NCI-H2081 (cell line): ENCODE data around the gene DUS4L.
A peak's percentile ranks its signal among the peaks of the same experiment; 100 is the strongest.
"Not testable (repeated sequence)": the region's sequence is repeated elsewhere in the genome, so short reads cannot be mapped to it uniquely, and the experiment has no call there.

ENCODE experiments used
- DNase-seq, 2 experiments: peaks; one replicate each; lab custom pipeline; 2025; lab: John Stamatoyannopoulos, UW

DUS4L gene, protein sequence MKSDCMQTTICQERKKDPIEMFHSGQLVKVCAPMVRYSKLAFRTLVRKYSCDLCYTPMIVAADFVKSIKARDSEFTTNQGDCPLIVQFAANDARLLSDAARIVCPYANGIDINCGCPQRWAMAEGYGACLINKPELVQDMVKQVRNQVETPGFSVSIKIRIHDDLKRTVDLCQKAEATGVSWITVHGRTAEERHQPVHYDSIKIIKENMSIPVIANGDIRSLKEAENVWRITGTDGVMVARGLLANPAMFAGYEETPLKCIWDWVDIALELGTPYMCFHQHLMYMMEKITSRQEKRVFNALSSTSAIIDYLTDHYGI

GRCh38 chr7:107563775-107564552 lies at the start of gene DUS4L, which contains the start of gene COG5:
Gene DUS4L, plus strand, starts transcription at chr7:107563971. Its CDS starts 3,100 bp downstream, at chr7:107567071.
Gene COG5, minus strand, starts transcription at chr7:107563920. Its CDS starts 24 bp downstream, at chr7:107563896.
- DNase-seq: peak; percentile 85 to 89

- DNase-seq: no peak
Measured at GRCh38 chr7:107526672-107527071, 37.1 kb upstream of the DUS4L start.

- no peak for DNase-seq
Measured at GRCh38 chr7:107527196-107527595, 36.6 kb upstream of the DUS4L start.

- no peak for DNase-seq
Measured at GRCh38 chr7:107528461-107528860, 35.3 kb upstream of the DUS4L start.

DNA sequence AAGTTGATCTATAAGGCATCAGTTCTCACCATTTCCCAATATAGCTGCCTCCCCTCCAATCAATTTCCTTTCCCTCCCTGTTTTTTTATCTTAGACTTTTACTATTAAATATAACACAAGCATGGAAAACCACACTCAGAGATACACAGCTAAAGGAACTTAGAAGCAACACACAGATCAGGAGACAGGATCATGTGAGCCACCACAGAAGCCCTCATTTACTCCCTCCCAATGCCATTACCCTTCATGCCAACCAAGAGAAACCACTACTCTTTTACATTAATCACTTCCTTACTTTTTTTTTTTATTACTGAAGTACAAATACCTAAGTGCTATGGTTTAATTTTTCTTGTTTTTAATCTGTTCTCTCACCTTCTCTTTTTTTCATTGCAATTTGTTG lies 33.0 kb upstream of the DUS4L start:
- no peak for DNase-seq

DNA sequence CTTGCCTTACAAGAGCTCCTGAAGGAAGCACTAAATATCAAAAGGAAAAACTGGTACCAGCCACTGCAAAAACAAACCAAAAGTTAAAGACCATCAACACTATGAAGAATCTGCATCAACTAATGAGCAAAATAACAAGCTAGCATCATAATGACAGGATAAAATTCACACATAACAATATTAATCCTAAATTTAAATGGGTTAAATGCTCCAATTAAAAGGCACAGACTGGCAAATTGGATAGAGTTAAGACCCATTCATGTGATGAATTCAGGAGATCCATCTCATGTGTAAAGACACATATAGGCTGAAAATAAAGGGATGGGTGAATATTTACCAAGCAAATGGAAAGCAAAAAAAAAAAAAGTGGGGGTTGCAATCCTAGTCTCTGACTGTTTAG lies 29.6 kb upstream of the DUS4L start:
- no peak for DNase-seq

DNA sequence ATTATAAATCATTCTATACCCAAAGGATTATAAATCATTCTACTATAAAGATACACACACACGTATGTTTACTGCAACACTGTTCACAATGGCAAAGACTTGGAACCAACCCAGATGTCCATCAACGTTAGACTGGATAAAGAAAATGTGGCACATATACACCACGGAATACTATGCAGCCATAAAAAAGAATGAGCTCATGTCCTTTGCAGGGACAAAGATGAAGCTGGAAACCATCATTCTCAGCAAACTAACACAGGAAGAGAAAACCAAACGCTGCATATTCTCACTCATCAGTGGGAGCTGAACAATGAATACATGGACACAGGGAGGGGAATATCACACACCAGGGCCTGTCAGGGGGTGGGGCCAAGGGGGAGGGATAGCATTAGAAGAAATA lies 26.5 kb upstream of the DUS4L start:
- DNase-seq: not testable (repeated sequence)

DNA sequence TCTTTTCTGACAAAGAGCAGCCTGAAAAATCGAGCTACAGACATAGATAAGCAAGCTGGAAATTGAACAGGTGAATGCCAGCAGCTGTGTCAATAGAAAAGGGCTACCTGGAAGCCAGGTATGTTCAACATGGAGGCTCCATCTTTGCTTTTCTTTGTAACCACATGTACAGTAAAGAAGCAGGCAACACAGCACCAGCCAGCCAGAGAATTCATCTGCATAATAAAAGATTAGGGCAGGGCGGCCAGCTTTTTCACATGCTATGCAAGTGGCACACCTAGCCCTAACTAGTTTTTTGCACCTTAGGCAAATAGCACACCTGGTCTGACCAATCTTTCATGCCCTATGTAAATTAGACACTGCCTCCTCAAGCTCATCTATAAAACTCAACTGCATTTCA lies 25.8 kb upstream of the DUS4L start:
- peak; percentile 82 to 94 for DNase-seq

- no peak for DNase-seq
Measured at GRCh38 chr7:107543338-107543993, 20.3 kb upstream of the DUS4L start.

GRCh38 chr7:107544848-107545591 lies 18.8 kb upstream of the DUS4L start:
- no peak for DNase-seq

DNA sequence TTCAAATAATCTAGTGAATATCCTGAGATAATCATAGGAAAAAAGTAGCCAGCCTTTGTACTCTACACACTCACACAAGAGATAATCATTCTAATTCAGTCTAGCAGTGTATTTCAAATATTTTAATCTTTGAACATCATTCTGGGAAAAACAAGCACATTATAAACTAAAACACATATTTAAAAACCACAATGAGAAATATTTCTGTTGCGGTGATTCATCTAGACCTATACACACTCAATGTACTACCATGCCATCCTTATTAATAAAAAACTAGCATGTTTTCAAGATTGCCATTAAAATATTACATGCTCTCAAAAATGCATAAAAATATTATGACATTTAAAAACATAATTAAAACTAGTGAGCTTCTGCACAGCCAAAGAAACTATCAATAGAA lies 11.8 kb upstream of the DUS4L start:
- DNase-seq: no peak

DNA sequence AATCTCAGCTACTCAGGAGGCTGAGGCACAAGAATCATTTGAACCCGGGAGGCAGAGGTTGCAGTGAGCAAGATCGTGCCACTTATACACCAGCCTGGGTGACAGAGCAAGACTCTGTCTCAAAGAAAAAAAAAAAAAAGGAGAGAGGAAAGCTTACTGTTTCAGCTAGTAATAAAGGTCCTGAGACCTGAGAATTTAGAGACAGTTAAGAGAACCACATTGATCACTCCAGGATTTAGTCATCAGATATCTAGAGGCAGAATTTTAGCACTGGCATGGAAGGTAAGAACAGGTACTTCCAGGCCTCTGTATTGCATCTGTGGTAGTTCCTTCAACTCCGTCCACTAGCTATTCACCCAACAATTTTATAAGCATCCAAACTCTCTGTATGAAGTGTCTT lies 7.9 kb upstream of the DUS4L start:
- DNase-seq: no peak

- DNase-seq: no peak
Measured at GRCh38 chr7:107559864-107560263, 3.9 kb upstream of the DUS4L start.

DNA sequence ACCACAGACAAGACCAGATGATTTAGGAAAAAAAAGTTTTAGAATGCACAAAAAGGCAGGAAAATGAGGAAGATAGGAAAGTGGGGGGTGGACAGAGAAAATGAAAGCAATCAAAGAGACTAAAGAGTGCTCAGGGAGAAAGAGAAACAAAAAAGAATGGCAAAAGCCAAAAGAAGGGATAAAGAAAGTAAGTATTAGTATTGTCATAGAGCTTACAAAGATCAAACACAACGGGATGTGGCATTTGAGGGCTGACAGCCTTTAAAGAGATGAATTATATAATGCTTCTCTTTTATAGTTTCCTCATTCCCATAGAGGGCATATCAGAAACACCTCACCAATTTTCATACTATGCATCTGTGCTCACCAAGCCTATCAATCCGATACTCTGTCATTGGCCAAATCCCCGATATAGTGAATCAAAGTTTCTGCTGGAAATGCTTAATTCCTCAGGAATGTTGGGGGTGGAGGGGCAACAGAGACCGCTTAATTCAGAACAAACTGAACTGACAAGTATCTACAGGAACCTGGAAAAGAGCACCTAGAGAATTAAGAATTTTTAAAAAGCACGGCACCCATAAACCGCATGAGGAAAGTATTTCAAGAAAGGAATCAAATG lies 2.8 kb upstream of the DUS4L start:
- DNase-seq: no peak

DNA sequence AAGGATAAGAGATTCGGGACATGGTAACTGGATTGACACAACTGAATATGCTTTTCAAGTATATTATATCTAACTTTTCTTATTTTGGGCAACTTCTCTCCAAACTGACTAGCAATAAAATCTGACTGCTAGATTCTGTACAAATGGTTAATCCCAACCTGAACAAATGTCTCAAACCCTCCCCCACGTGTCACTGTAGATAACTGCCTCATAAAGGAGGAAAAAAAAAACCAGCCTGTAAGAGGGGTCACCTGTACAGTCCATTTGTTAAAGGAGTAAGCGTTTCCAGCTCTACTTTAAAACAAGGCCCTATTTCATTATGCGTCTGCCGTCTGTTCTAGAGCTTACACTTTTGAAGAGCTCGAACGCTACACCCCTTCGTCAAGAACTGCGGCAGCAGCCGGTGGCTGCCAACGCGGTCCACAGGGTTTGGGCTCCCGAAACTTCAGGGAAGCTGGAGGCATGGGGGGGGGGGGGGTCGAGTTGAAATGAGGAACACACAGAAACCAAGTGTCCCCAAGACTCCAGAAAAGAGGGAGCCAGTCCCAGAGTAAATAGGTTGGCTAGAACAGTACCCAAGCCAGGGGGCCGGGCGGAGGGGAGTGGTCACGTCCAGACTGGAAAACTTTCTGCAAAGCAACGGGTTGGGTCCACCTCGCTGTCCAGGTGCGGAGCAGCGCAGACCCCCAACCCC lies 543 bp upstream of the DUS4L start:
- DNase-seq: peak; percentile 45 to 78

DNA sequence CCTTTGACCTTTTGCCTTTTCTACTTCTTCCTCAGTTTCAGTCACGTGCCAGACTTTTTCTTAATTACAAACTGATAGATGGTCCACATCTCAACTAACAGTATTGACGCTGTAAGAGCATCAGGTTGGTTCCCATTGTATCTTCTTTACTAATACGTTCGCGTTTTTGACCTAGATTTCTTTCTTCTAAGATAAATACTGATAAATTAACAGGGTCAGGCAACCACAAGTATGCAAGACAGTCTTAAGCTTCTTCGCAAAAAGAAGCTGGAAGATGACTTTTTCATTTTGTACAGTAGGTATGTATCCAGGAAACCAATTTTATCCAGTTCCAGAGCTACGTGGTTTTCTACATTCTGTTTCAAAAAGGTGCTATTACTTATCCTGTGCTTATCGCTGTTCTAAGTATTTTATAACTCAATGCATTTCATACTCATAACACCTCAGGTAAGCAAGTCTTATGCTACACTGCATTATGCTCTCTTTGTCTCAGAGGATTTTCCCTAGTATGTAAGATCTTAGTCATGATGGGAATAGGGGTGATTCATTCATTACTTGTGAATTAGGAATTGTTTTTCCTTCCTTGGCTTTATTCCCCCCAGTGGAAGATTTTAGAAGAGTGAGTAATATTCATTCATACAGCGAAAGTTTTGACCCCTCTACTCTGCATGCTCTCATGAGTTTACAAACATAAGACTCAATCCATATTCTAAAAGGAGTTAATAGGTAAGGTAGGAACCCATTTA lies 955 bp downstream of the DUS4L start:
- no peak for DNase-seq

DNA sequence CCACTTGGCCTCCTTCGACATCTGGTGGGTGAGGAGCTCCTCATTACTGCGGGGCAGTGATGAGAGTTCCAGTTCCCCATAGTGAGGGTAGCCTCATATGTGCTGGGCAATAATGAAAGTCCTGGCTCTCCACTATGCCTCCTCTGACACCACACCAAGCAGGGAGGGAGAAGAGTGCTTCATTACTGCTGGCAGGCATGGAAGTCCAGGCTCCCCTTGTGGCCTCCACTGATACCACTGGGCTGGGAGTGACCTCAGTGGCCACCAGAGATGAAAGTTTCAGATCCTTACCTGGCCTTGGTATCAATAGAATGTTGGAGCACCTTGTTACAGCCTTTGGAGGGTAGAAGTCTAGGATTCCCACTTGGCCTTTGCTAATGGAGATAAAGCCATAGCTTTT lies 6.5 kb downstream of the DUS4L start:
- no peak for DNase-seq

- no peak for DNase-seq
Measured at GRCh38 chr7:107573537-107573936, 9.8 kb downstream of the DUS4L start.

DNA sequence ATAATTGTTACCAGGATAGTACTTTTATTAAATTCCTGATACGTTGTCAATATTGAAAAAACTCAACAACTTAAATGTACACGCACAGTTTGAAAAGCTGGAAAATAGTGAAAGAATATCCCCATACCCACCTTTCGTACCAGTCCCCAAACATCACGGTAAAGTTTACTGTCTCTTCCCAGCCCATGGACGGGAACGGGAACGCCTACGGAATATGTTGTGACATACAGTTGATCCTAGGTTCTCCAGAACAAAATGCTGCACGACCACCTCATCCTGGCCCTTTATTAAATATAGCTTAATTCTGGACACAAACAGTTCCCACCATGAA lies 15.7 kb downstream of the DUS4L start:
- no peak for DNase-seq
